Colonic mucosa (tissue), 4 donors: Measurements from ENCODE around the gene C1orf226. TPM values are rescaled to one million over a fixed set of nuclear protein-coding genes. Genes with fewer than 3 reads are reported as not detected.
"Not testable (repeated sequence)": the region's sequence is repeated elsewhere in the genome, so short reads cannot be mapped to it uniquely, and the experiment has no call there.

Experiments
- DNase-seq: peaks from one replicate; pipeline ENCODE4 v3.0.0-alpha.2; 2020
- H3K27ac ChIP-seq: fragments of 200-600 bp; one replicate; pipeline ENCODE4 v1.8.0; 2021
- H3K27me3 ChIP-seq: fragments of 200-600 bp; one replicate; pipeline ENCODE4 v1.8.0; 2021
- H3K36me3 ChIP-seq: fragments of 200-600 bp; one replicate; pipeline ENCODE4 v1.8.0; 2021
- H3K4me1 ChIP-seq: fragments of 200-600 bp; one replicate; pipeline ENCODE4 v1.8.0; 2021; ENCODE audit warnings: mild to moderate bottlenecking
- H3K4me3 ChIP-seq: fragments of 200-600 bp; one replicate; pipeline ENCODE4 v1.8.0; 2021
- H3K9ac ChIP-seq, 2 donors: one replicate each; pipeline ENCODE4 v1.7.0; 2013; ENCODE audit warnings: control low read depth in 2 of 2, low read depth in 2 of 2, low read length in 2 of 2
- H3K9me3 ChIP-seq: fragments of 200-600 bp; one replicate; pipeline ENCODE4 v1.8.0; 2021
- CTCF ChIP-seq: fragments of 200-600 bp; IDR thresholded peaks from one replicate; pipeline ENCODE4 v1.8.0; 2022; ENCODE audit warnings: antibody characterized with exemption, mild to moderate bottlenecking
- intact Hi-C: fragments of 100-400 bp; cut with DNase I; formaldehyde crosslinking; loops from one replicate; pipeline ENCODE4 v1.14.1; 2022
- total RNA-seq, 2 donors: library from RNA; stranded (reverse); fragmentation: NEBNext Ultra II Directional in 1 of 2; extraction: Animal tissue kit (Norgen Biotek cat#: 25700) in 1 of 2; gene quantifications; one replicate each; pipeline ENCODE4 v1.2.1, GENCODE V29; 2021
- donor health status: healthy.
- donor health status: DM: no; HTN: no; CAD: no.
- donor health status: DM: no; HTN: no; CAD: no.

The C1orf226 gene
- total RNA-seq, 2 donors from 2014 or later = 26.9 to 54.0 TPM

- H3K4me3 ChIP-seq = no peak overlapping the region
- intact Hi-C loops = no loop called here
- H3K4me1 ChIP-seq = no peaks in the 10 kb centered on the region
Observed at GRCh38 chr1:162416215-162416614, 34.7 kb downstream of the C1orf226 start.

GRCh38 chr1:162416909-162417308 is 35.4 kb downstream of the C1orf226 start:
- no peak overlapping the region for H3K4me3 ChIP-seq
- H3K9me3 ChIP-seq = no peaks in the 10 kb centered on the region
- DNase-seq = no peak
- TF ChIP-seq CTCF = no peak
- H3K36me3 ChIP-seq = no peaks in the 10 kb centered on the region
- intact Hi-C loops = no loop called here
- no peaks in the 10 kb centered on the region for H3K4me1 ChIP-seq
- no peak overlapping the region for H3K9ac ChIP-seq
- no peak overlapping the region for H3K27ac ChIP-seq
- no peaks in the 10 kb centered on the region for H3K27me3 ChIP-seq

More at GRCh38 chr1:162416215-162416614, 34.7 kb downstream of the C1orf226 start:
- TF ChIP-seq CTCF = no peak
- H3K27ac ChIP-seq = no peak overlapping the region
- H3K9me3 ChIP-seq = no peaks in the 10 kb centered on the region
- no peaks in the 10 kb centered on the region for H3K27me3 ChIP-seq
- no peak overlapping the region for H3K9ac ChIP-seq
- H3K36me3 ChIP-seq = no peaks in the 10 kb centered on the region
- no peak for DNase-seq

- H3K9ac ChIP-seq = no peak overlapping the region
- no peaks in the 10 kb centered on the region for H3K4me1 ChIP-seq
- H3K9me3 ChIP-seq = no peaks in the 10 kb centered on the region
- no peaks in the 10 kb centered on the region for H3K27me3 ChIP-seq
- no peak overlapping the region for H3K27ac ChIP-seq
- no peak overlapping the region for H3K4me3 ChIP-seq
- TF ChIP-seq CTCF = no peak
- no peak for DNase-seq
- intact Hi-C loops = no loop called here
- H3K36me3 ChIP-seq = no peaks in the 10 kb centered on the region
Observed at GRCh38 chr1:162417650-162418049, 36.1 kb downstream of the C1orf226 start.

GRCh38 chr1:162418584-162418983 is 37.1 kb downstream of the C1orf226 start:
- H3K27ac ChIP-seq = peak overlapping the region; percentile 80
- H3K4me3 ChIP-seq, H3K27me3 ChIP-seq, H3K36me3 ChIP-seq, H3K9me3 ChIP-seq, intact Hi-C loops, H3K4me1 ChIP-seq, H3K9ac ChIP-seq: not testable (repeated sequence)
- DNase-seq = peak; percentile 42

GRCh38 chr1:162419450-162419931 is 38.0 kb downstream of the C1orf226 start:
- DNase-seq = peak; percentile 83
- peak overlapping the region; percentile 80 for H3K27ac ChIP-seq
- intact Hi-C loops = not testable (repeated sequence)

GRCh38 chr1:162420120-162420519 is 38.6 kb downstream of the C1orf226 start:
- DNase-seq = no peak
- Histone ChIP-seq H3K4me1 (no peaks in the 10 kb centered on the region), H3K27ac (peak overlapping the region; percentile 59), H3K4me3 (no peak overlapping the region), H3K27me3 (no peaks in the 10 kb centered on the region), H3K9ac (peak overlapping the region in 1 of 2 donors; percentile 40), H3K36me3 (no peaks in the 10 kb centered on the region), H3K9me3 (no peaks in the 10 kb centered on the region)
- intact Hi-C loops = no loop called here
- TF ChIP-seq CTCF = no peak

More at GRCh38 chr1:162419450-162419931, 38.0 kb downstream of the C1orf226 start:
- H3K4me3 ChIP-seq, H3K9me3 ChIP-seq, H3K36me3 ChIP-seq, H3K27me3 ChIP-seq, H3K4me1 ChIP-seq: not testable (repeated sequence)
- H3K9ac ChIP-seq = peak overlapping the region in 1 of 2 donors; percentile 40
